ENCODE data around the gene NINJ1. TPM values are rescaled to one million over a fixed set of nuclear protein-coding genes. Genes with fewer than 3 reads are reported as not detected.

The NINJ1 gene
- total and polyA plus RNA-seq, 2 of the 13 experiments (the other 11 are each of a cell fraction or from before 2014, with no cell fraction given), result 81.2 to 92.1 TPM

DNA sequence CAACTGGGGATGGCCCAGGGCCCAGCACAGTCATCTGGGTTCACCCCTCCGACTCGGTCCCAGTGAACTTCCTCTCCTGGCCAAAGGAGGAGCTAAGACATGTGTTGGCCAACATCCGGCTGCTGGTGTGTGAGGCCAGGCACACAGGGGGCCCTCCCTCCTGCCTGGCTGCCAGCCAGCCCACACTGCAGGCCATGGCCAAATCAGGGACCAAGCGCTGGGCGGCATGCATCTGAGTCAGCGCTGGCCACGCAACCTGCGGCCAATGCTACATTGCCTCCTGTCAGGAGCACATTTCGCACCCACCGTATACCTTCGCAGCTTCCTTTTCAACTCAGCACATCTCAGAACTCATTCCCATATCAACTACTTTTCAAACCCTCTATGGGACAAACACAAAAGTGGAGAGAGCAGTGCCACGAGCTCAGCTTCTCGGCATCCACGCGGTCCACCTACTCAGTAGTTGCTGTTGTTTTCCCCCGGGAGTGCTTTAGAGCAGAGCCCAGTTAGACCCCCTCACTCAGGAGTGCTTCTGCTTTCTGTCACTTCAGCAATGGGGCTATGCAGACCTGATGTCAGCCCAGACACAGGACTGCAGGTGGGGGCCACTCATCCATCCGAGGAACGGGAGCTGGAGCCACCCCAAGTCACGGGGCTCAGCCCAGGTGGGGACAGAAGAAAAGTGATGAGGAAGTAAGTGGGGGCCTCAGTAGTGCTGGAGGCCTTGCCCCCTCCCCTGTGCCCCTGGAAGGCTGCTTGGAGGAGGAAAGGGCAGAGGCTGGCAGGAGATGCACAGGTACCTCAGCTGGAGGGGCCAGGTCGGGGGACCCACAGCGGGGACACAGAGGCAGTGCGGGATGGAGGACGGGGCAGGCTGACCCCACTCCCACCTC, 13.9 kb downstream of the NINJ1 start (continued):
- TF ChIP-seq, protein P1, sequence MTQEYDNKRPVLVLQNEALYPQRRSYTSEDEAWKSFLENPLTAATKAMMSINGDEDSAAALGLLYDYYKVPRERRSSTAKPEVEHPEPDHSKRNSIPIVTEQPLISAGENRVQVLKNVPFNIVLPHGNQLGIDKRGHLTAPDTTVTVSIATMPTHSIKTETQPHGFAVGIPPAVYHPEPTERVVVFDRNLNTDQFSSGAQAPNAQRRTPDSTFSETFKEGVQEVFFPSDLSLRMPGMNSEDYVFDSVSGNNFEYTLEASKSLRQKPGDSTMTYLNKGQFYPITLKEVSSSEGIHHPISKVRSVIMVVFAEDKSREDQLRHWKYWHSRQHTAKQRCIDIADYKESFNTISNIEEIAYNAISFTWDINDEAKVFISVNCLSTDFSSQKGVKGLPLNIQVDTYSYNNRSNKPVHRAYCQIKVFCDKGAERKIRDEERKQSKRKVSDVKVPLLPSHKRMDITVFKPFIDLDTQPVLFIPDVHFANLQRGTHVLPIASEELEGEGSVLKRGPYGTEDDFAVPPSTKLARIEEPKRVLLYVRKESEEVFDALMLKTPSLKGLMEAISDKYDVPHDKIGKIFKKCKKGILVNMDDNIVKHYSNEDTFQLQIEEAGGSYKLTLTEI (CRISPR knock-in tag; conservative IDR thresholded peaks at IDR 0.05), result no peak
- TF ChIP-seq, protein P2, sequence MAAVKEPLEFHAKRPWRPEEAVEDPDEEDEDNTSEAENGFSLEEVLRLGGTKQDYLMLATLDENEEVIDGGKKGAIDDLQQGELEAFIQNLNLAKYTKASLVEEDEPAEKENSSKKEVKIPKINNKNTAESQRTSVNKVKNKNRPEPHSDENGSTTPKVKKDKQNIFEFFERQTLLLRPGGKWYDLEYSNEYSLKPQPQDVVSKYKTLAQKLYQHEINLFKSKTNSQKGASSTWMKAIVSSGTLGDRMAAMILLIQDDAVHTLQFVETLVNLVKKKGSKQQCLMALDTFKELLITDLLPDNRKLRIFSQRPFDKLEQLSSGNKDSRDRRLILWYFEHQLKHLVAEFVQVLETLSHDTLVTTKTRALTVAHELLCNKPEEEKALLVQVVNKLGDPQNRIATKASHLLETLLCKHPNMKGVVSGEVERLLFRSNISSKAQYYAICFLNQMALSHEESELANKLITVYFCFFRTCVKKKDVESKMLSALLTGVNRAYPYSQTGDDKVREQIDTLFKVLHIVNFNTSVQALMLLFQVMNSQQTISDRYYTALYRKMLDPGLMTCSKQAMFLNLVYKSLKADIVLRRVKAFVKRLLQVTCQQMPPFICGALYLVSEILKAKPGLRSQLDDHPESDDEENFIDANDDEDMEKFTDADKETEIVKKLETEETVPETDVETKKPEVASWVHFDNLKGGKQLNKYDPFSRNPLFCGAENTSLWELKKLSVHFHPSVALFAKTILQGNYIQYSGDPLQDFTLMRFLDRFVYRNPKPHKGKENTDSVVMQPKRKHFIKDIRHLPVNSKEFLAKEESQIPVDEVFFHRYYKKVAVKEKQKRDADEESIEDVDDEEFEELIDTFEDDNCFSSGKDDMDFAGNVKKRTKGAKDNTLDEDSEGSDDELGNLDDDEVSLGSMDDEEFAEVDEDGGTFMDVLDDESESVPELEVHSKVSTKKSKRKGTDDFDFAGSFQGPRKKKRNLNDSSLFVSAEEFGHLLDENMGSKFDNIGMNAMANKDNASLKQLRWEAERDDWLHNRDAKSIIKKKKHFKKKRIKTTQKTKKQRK (IDR thresholded peaks at IDR 0.05; ENCODE audit: low read length), result no peak
- TF ChIP-seq FOXC1 (CRISPR knock-in tag; IDR thresholded peaks at IDR 0.05; ENCODE audit: borderline replicate concordance) (no peak), SOX5 (CRISPR knock-in tag; IDR thresholded peaks at IDR 0.05; ENCODE audit: borderline replicate concordance) (peak; percentile 77), ZNF629 (CRISPR knock-in tag; conservative IDR thresholded peaks at IDR 0.05) (0 out of 2 replicates have a peak, but pooled peaks have one; percentile 41), NPAS2 (CRISPR knock-in tag; IDR thresholded peaks at IDR 0.05; ENCODE audit: borderline replicate concordance) (no peak), ZNF570 (CRISPR knock-in tag; IDR thresholded peaks at IDR 0.05; ENCODE audit: borderline replicate concordance) (no peak), ZNF703 (CRISPR knock-in tag; IDR thresholded peaks at IDR 0.05; ENCODE audit: borderline replicate concordance) (no peak), NCOR1 (IDR thresholded peaks at IDR 0.05; ENCODE audit: borderline replicate concordance, low read length) (no peak), ZNF331 (CRISPR knock-in tag; IDR thresholded peaks at IDR 0.05) (peak; percentile 93), ZNF432 (CRISPR knock-in tag; IDR thresholded peaks at IDR 0.05; ENCODE audit: borderline replicate concordance) (no peak), REXO4 (CRISPR knock-in tag; IDR thresholded peaks at IDR 0.05; ENCODE audit: borderline replicate concordance) (no peak), ZNF12 (CRISPR knock-in tag; IDR thresholded peaks at IDR 0.05) (peak; percentile 68; the same call in 1 of the 2 replicates)
- TF ChIP-seq, protein P3, sequence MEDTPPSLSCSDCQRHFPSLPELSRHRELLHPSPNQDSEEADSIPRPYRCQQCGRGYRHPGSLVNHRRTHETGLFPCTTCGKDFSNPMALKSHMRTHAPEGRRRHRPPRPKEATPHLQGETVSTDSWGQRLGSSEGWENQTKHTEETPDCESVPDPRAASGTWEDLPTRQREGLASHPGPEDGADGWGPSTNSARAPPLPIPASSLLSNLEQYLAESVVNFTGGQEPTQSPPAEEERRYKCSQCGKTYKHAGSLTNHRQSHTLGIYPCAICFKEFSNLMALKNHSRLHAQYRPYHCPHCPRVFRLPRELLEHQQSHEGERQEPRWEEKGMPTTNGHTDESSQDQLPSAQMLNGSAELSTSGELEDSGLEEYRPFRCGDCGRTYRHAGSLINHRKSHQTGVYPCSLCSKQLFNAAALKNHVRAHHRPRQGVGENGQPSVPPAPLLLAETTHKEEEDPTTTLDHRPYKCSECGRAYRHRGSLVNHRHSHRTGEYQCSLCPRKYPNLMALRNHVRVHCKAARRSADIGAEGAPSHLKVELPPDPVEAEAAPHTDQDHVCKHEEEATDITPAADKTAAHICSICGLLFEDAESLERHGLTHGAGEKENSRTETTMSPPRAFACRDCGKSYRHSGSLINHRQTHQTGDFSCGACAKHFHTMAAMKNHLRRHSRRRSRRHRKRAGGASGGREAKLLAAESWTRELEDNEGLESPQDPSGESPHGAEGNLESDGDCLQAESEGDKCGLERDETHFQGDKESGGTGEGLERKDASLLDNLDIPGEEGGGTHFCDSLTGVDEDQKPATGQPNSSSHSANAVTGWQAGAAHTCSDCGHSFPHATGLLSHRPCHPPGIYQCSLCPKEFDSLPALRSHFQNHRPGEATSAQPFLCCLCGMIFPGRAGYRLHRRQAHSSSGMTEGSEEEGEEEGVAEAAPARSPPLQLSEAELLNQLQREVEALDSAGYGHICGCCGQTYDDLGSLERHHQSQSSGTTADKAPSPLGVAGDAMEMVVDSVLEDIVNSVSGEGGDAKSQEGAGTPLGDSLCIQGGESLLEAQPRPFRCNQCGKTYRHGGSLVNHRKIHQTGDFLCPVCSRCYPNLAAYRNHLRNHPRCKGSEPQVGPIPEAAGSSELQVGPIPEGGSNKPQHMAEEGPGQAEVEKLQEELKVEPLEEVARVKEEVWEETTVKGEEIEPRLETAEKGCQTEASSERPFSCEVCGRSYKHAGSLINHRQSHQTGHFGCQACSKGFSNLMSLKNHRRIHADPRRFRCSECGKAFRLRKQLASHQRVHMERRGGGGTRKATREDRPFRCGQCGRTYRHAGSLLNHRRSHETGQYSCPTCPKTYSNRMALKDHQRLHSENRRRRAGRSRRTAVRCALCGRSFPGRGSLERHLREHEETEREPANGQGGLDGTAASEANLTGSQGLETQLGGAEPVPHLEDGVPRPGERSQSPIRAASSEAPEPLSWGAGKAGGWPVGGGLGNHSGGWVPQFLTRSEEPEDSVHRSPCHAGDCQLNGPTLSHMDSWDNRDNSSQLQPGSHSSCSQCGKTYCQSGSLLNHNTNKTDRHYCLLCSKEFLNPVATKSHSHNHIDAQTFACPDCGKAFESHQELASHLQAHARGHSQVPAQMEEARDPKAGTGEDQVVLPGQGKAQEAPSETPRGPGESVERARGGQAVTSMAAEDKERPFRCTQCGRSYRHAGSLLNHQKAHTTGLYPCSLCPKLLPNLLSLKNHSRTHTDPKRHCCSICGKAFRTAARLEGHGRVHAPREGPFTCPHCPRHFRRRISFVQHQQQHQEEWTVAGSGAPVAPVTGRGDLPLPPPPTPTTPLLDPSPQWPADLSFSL (CRISPR knock-in tag; IDR thresholded peaks at IDR 0.05), result peak; percentile 54; the same call in 1 of the 2 replicates
- TF ChIP-seq, protein P4, sequence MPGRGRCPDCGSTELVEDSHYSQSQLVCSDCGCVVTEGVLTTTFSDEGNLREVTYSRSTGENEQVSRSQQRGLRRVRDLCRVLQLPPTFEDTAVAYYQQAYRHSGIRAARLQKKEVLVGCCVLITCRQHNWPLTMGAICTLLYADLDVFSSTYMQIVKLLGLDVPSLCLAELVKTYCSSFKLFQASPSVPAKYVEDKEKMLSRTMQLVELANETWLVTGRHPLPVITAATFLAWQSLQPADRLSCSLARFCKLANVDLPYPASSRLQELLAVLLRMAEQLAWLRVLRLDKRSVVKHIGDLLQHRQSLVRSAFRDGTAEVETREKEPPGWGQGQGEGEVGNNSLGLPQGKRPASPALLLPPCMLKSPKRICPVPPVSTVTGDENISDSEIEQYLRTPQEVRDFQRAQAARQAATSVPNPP (CRISPR knock-in tag; IDR thresholded peaks at IDR 0.05), result no peak
